GM12875 (cell line): Measurements from ENCODE around the gene PPP1R16B.

Experiments used
- H3K4me3 ChIP-seq: one replicate; pipeline ENCODE4 v1.5.1; 2011; ENCODE audit warnings: low read depth, low read length, control low read depth
- CTCF ChIP-seq: IDR thresholded peaks from 2 replicates; pipeline ENCODE4 v1.5.1; 2011; ENCODE audit warnings: low read depth, mild to moderate bottlenecking, control low read depth, inconsistent platforms, low read length, moderate library complexity, borderline replicate concordance; ENCODE audit not compliant: insufficient read depth

Gene PPP1R16B

DNA sequence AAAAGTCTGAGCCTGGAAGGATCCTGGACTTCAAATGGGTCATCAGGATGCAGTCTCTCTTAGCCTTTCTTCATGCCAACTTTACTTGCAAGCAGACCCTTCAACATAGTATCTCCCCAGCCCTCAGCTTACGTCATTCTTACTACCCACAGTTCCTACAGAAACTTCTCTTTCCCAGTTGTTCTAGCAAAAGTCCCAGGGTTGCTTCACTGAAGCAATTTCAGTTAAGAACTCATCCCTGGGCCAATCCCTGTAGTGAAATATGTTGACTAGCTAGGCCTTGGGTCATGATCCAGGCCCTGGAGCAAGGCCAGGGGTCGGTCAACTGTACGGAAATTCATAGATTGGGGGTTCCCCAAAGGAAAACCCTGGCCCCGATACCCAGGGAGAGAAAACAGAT lies 112.2 kb downstream of the PPP1R16B start:
- no peak for TF ChIP-seq CTCF
- H3K4me3 ChIP-seq = no peak overlapping the region

GRCh38 chr20:38918172-38918571 lies 112.7 kb downstream of the PPP1R16B start:
- H3K4me3 ChIP-seq = no peak overlapping the region
- no peak for TF ChIP-seq CTCF

DNA sequence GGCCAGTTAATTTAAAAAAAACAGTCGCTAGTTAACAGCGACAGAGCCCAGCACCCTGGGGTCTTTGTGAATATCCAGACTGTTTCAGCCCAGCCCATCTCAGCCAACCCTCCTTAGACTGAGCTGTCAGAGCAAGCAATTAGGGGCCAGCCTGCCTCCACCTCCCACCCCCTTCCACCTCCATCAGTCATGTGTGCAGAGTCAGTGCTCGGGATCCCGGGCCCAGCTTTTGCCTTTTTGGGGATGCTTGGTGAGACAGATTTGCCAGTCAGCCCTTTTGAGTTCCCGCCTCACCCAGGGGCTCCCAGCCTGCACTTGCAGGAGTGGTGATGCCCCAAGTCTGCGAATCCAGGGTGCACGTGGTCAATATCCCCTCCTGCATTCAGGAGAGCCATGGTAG lies 114.2 kb downstream of the PPP1R16B start:
- no peak for TF ChIP-seq CTCF
- H3K4me3 ChIP-seq = no peak overlapping the region

- no peak overlapping the region for H3K4me3 ChIP-seq
- no peak for TF ChIP-seq CTCF
These were observed 114.9 kb downstream of the PPP1R16B start for GRCh38 chr20:38920411-38920810.

GRCh38 chr20:38920851-38921250 lies 115.4 kb downstream of the PPP1R16B start:
- no peak overlapping the region for H3K4me3 ChIP-seq
- no peak for TF ChIP-seq CTCF

DNA sequence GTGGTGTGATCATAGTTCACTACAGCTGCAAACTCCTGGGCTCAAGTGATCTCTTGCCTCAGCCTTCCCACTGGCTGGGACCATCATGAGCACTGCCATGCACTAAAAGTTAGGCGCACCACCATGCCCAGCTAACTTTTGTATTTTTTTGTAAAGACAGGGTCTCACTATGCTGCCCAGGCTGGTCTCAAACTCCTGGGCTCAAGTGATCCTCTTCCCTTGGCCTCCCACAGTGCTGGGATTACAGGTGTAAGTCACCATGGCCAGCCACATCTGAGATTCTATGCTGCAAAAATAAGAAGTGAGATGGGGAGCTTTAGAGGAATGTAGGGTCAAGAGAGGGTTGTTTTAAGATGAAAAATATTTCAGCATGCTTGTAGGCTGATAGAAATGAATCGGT lies 119.2 kb downstream of the PPP1R16B start:
- TF ChIP-seq CTCF = no peak
- H3K4me3 ChIP-seq = no peak overlapping the region

- H3K4me3 ChIP-seq = peak within 1 kb of the TSS; percentile 85
- no peak for TF ChIP-seq CTCF
These were observed 120.8 kb downstream of the PPP1R16B start, which contains the start of gene FAM83D for GRCh38 chr20:38926142-38926933. Gene FAM83D (plus strand): TSS chr20:38926417. CDS start chr20:38926443, 26 bp downstream.
